Heart right ventricle (tissue), 16 donors: ENCODE results near the gene PRR15L. TPM values are rescaled to one million over a fixed set of nuclear protein-coding genes. Genes with fewer than 3 reads are reported as not detected.

Experiments used
- ATAC-seq, 8 donors: fragments of 200-7000 bp; cut with Tn5 transposase; one replicate each; pipeline ENCODE4 v1.9.1; 2020; ENCODE audit warnings: mild to moderate bottlenecking in 8 of 8, moderate library complexity in 8 of 8, moderate number of reproducible peaks in 1 of 8
- DNase-seq, 2 donors: peaks; one replicate each; pipeline ENCODE4 v3.0.0-alpha.2; 2020
- H3K27ac ChIP-seq, 10 donors: fragments of 200-600 bp; sonication (generic) in 2 of 10; one replicate each; pipeline versions ENCODE4 v1.5.0 to v1.8.0; 2020 to 2022; ENCODE audit warnings: mild to moderate bottlenecking in 3 of 10
- H3K27me3 ChIP-seq, 7 donors: fragments of 200-600 bp; one replicate each; pipeline ENCODE4 v1.8.0; 2021 to 2022; ENCODE audit warnings: mild to moderate bottlenecking in 2 of 7
- H3K36me3 ChIP-seq, 9 donors: fragments of 200-600 bp; sonication (generic) in 1 of 9; one replicate each; pipeline versions ENCODE4 v1.5.0 to v1.8.0; 2020 to 2022; ENCODE audit warnings: mild to moderate bottlenecking in 2 of 9
- H3K4me1 ChIP-seq, 9 donors: fragments of 200-600 bp; sonication (generic) in 1 of 9; one replicate each; pipeline versions ENCODE4 v1.5.0 to v1.8.0; 2020 to 2022; ENCODE audit warnings: mild to moderate bottlenecking in 4 of 9
- H3K4me3 ChIP-seq, 10 donors: fragments of 200-600 bp; sonication (generic) in 2 of 10; one replicate each; pipeline versions ENCODE4 v1.5.0 to v1.8.0; 2020 to 2022; ENCODE audit warnings: mild to moderate bottlenecking in 7 of 10, moderate library complexity in 2 of 10
- H3K9me3 ChIP-seq, 11 donors: fragments of 200-600 bp in 10 of 11; sonication (generic) in 2 of 11; one replicate each; pipeline versions ENCODE4 v1.5.0 to v1.8.0; 2013 to 2022; ENCODE audit warnings: mild to moderate bottlenecking in 2 of 11, control low read depth in 1 of 11, moderate library complexity in 1 of 11
- WGBS, 2 donors: extraction: QIAGEN DNeasy Blood & Tissue Kit; methylation state at CpG; one replicate each; pipeline ENCODE4 v1.1.7; 2013; ENCODE audit warnings: inconsistent platforms in 1 of 2; 5-methylcytosine and 5-hydroxymethylcytosine counted together
- intact Hi-C, 10 donors: fragments of 100-400 bp; cut with DNase I; formaldehyde crosslinking; loops; one replicate each; pipeline versions ENCODE4 v1.11.1 to v1.14.2; 2022
- polyA plus RNA-seq, 2 donors: library from polyadenylated mRNA; stranded (reverse); fragments of 200-250 nt; gene quantifications; one replicate each; pipeline ENCODE4 v1.2.3, GENCODE V29; 2013
- total RNA-seq, 10 donors: library from RNA; stranded (reverse); fragmentation: NEBNext Ultra II Directional in 3 of 10; extraction: Animal tissue kit (Norgen Biotek cat#: 25700) in 3 of 10; gene quantifications; one replicate each; pipeline versions ENCODE4 v1.2.1 to v1.2.4, GENCODE V29; 2021 to 2023
- TF ChIP-seq, protein P1 (sequence below), 9 donors: fragments of 200-600 bp; sonication (generic) in 2 of 9; IDR thresholded peaks; one replicate each; pipeline versions ENCODE4 v1.5.0 to v1.8.0; 2021 to 2022; ENCODE audit warnings: antibody characterized with exemption in 9 of 9, mild to moderate bottlenecking in 5 of 9, moderate library complexity in 1 of 9
- donor health status: Arrhythmogenic right ventricular cardiomyopathy.
- donor health status: ischemic (EF 13 %, LVEDD 7.1; RV severe dilation, severe dysfunction).
- donor health status: healthy with polysubstance abuse.
- donor health status: DM: no; HTN: yes; CAD: no.
- donor health status: DM: no; HTN: no; CAD: no.
- donor health status: ischemic (EF 25% LVEDD 6.9; RV normal size, moderate dysfunction).
- donor health status: ischemic (EF 25% LVEDD 5.7; RV mildly dilated, moderate dysfunction).
- donor health status: healthy.
- donor health status: DM: yes; HTN: yes; CAD: no.
- donor health status: Ischemic cardiomyopathy.
- donor health status: ischemic (EF 35%, LVEDD 5.7; RV mildly dilated, moderate dysfunction).
- donor health status: nonischemic (EF 11% LVEDD 7.7; RV severe dilation, severe dysfunction).
- donor health status: DM: yes; HTN: yes; CAD: no.
- donor health status: PGD.
- donor health status: ischemic (EF 29% LVEDD 5.4; RV normal size, mild dysfunction).
- donor health status: nonischemic (EF 23%, LVEDD 6.1; RV moderate dilation, normal function).

Gene PRR15L
- total and polyA plus RNA-seq, 12 donors, result not detected

DNA sequence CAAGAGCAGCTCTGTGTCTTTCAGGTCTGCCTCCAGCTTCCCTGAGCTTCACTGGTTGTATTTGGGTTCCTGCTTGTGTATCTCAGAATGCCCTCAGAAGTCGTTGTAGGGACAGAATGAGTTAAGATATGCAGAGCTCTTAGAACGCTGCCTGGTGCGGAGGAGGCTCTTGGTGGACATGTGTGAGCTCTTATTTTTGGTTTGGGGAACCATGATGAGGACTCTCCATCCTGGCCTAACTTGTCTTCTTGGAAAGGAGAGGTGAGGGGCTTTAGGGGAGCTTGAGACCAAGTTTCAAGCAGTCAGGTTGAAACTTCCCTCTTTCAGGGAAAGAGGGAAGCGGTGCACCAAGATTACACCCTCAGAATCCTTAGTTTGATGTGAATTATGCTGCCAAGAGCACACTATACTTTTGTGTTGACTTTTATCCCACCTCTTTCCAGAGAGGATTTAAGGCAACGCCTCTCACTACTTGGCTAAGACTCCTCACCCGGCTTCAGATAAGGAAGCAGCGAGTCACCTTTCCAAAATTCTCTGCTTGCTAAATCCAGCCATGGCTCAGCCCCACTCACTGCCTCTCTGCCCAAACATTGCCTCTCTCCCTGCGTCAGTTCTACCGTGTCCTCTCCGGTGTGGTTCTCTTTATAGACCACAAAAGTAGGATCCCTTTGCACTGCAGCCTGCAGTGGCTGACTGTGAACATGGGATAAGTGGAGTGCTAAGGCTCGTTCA lies 26.0 kb upstream of the PRR15L start:
- Histone ChIP-seq H3K9me3 (no peaks in the 10 kb centered on the region), H3K36me3 (peaks cover 0 to 66% (median 35%) of the 10 kb centered on the region in 9 donors), H3K27ac (peak overlapping the region in 9 of 10 donors; percentile 17 to 77 (median 58)), H3K27me3 (no peaks in the 10 kb centered on the region), H3K4me1 (peaks cover 0 to 37% (median 17%) of the 10 kb centered on the region in 9 donors), H3K4me3 (no peak overlapping the region)
- TF ChIP-seq, protein P1, sequence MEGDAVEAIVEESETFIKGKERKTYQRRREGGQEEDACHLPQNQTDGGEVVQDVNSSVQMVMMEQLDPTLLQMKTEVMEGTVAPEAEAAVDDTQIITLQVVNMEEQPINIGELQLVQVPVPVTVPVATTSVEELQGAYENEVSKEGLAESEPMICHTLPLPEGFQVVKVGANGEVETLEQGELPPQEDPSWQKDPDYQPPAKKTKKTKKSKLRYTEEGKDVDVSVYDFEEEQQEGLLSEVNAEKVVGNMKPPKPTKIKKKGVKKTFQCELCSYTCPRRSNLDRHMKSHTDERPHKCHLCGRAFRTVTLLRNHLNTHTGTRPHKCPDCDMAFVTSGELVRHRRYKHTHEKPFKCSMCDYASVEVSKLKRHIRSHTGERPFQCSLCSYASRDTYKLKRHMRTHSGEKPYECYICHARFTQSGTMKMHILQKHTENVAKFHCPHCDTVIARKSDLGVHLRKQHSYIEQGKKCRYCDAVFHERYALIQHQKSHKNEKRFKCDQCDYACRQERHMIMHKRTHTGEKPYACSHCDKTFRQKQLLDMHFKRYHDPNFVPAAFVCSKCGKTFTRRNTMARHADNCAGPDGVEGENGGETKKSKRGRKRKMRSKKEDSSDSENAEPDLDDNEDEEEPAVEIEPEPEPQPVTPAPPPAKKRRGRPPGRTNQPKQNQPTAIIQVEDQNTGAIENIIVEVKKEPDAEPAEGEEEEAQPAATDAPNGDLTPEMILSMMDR (IDR thresholded peaks at IDR 0.05), result no peak
- DNase-seq, result peak in 1 of 2 donors; percentile 16
- intact Hi-C loops, result loop anchor here in 1 of 10 donors (5.0 kb wide), 1 partner anchor 34 kb away; no protein-coding TSS in a partner anchor
- peak in 7 of 8 donors; percentile 43 to 89 (median 69) for ATAC-seq
- 47 to 54% methylated on average over 11 of the region's 11 CpGs for WGBS, 2 donors

DNA sequence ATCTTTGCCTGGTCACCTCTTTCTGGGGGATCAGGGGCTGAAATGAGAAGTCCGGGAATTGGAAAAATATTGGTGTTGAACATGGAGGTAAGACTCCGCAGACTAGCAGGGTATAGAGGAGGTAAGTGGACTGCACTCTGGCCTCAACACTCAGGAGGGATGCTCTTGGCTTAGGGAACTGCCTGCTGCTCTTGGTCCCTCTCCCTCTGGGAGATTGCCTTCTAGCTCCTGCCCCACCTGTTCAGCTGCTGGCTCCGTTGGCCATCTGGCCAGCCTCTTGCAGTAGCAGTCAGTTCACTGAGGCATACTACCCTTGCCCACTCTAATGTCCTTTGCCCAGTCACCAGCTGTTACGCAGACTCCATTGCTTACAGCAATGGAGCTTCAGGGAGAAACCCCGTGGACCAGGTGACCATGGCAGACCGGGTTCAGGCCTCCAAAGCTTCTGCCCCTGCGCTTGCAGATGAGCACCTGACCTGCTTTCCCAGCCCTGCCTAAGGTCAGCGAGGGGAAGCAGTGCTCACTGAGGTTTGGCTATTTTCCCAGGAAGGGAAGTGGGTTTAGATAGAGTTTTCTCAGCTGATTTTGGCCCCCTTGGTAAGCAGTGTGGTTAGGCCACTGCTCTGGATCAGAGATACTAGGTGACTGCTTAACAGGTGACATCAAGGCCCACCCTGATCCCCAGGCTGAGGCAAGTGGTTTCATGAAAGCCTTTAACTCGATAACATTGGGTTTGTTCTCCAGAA lies 25.1 kb upstream of the PRR15L start:
- DNase-seq (no peak), ATAC-seq (no peak)
- TF ChIP-seq, protein P1 (IDR thresholded peaks at IDR 0.05), result no peak
- H3K4me1 ChIP-seq, result peaks cover 0 to 37% (median 17%) of the 10 kb centered on the region in 9 donors
- H3K36me3 ChIP-seq, result peaks cover 0 to 74% (median 36%) of the 10 kb centered on the region in 9 donors
- no peaks in the 10 kb centered on the region for H3K9me3 ChIP-seq
- WGBS, 2 donors, result 81 to 84% methylated on average over 9 of the region's 9 CpGs
- H3K27ac ChIP-seq, result peak overlapping the region in 4 of 10 donors; percentile 0 to 77 (median 70)
- H3K4me3 ChIP-seq, result no peak overlapping the region
- H3K27me3 ChIP-seq, result no peaks in the 10 kb centered on the region
- intact Hi-C loops, result loop anchor here in 1 of 10 donors (5.0 kb wide), 1 partner anchor 34 kb away; no protein-coding TSS in a partner anchor

DNA sequence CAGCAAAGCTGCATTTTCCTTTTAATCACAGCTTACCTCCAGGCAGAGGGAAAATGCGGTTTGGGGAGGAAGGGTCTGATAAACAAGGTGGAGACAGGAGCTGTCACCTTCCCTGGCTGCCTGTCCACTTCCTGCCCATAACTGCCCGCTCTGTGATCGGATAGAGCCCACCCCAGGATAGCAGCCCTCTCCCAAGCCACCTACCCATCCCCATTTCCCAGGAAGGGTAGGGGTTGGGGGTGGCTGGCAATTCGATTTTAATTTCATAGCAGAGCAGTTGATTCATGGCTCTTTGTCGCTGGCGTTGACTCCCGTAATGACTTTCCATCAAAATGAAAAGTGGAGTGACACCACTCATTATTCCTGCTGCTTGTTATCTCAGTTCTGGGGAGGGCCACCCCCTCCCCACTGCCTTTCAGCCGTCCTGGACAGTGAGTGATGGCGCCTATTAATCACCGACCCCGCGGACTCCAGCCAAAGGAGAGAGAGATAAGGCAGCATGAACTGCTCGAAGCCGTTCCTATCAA lies 24.5 kb upstream of the PRR15L start:
- Histone ChIP-seq H3K36me3 (peaks cover 0 to 81% (median 41%) of the 10 kb centered on the region in 9 donors), H3K4me1 (peaks cover 0 to 37% (median 16%) of the 10 kb centered on the region in 9 donors), H3K9me3 (no peaks in the 10 kb centered on the region), H3K27me3 (no peaks in the 10 kb centered on the region), H3K4me3 (no peak overlapping the region), H3K27ac (no peak overlapping the region)
- WGBS, 2 donors, result 57 to 65% methylated on average over 14 of the region's 14 CpGs
- ATAC-seq (no peak), DNase-seq (no peak)
- intact Hi-C loops, result loop anchor here in 1 of 10 donors (5.0 kb wide), 1 partner anchor 35 kb away; no protein-coding TSS in a partner anchor
- TF ChIP-seq, protein P1 (IDR thresholded peaks at IDR 0.05), result no peak

DNA sequence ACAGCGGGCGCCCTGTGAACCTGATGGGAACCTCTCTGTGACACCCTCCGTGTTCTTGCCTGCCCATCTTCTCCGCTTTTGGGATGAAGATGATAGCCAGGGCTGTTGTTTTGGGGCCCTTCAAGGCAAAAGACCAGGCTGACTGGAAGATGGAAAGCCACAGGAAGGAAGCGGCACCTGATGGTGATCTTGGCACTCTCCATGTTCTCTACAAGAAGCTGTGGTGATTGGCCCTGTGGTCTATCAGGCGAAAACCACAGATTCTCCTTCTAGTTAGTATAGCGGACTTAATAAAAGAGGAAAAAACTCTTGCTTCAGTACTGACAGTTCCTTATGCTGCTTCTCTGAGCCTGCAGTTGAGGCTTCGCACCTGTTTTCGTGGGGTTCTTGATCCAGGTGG lies 23.8 kb upstream of the PRR15L start:
- no peak overlapping the region for H3K4me3 ChIP-seq
- H3K27me3 ChIP-seq, result no peaks in the 10 kb centered on the region
- DNase-seq, result no peak
- no peak for ATAC-seq
- H3K4me1 ChIP-seq, result peaks cover 0 to 37% (median 15%) of the 10 kb centered on the region in 9 donors
- H3K36me3 ChIP-seq, result peaks cover 0 to 88% (median 47%) of the 10 kb centered on the region in 9 donors
- H3K9me3 ChIP-seq, result no peaks in the 10 kb centered on the region
- H3K27ac ChIP-seq, result peak overlapping the region in 1 of 10 donors; percentile 22
- TF ChIP-seq, protein P1 (IDR thresholded peaks at IDR 0.05), result no peak
- WGBS, 2 donors, result 91 to 93% methylated on average over 9 of the region's 9 CpGs
- intact Hi-C loops, result loop anchor here in 1 of 10 donors (5.0 kb wide), 1 partner anchor 36 kb away; no protein-coding TSS in a partner anchor
